Measurements from ENCODE around the gene NLGN1. TPM values are rescaled to one million over a fixed set of nuclear protein-coding genes. Genes with fewer than 3 reads are reported as not detected.

Gene NLGN1
- total RNA-seq, 1 donor from 2014 or later, result 5.7 TPM

DNA sequence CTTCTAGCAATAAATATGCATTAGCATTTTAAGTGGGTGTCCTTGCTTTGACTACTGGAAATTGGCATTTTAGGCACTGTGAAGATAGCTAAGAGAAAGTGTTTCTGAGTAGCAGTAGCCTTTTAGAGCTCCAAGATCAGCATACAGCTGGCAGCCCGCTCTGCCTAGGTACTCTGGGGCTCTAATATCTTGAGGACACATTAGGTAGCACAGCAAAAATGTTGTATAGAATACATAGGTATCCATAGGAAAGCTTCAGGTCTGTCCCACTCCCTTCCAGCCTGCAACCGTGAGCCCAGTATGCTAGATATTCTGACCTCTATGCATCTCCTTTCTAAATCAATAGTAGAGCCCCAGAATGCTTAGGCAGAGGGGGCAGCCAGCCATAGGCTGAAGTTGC is 670.5 kb downstream of the NLGN1 start:
- H3K27ac ChIP-seq (ENCODE audit: low read depth, low read length), result no peak overlapping the region
- H3K27me3 ChIP-seq (ENCODE audit: control insufficient read depth in 3 of 3, insufficient read depth in 3 of 3, low read length in 3 of 3), result no peaks in the 10 kb centered on the region
- H3K36me3 ChIP-seq (ENCODE audit: control insufficient read depth in 3 of 3, insufficient read depth in 3 of 3, low read length in 3 of 3), result no peaks in the 10 kb centered on the region
- H3K4me3 ChIP-seq (ENCODE audit: low read length in 3 of 3), result no peak overlapping the region
- no peak overlapping the region for H3K9ac ChIP-seq (ENCODE audit: low read depth in 1 of 3, low read length in 3 of 3)
- no peaks in the 10 kb centered on the region for H3K9me3 ChIP-seq (ENCODE audit: control insufficient read depth in 3 of 3, low read length in 3 of 3)
- H3K4me1 ChIP-seq (ENCODE audit: control insufficient read depth in 3 of 3, insufficient read depth in 3 of 3, low read length in 3 of 3), result no peaks in the 10 kb centered on the region

DNA sequence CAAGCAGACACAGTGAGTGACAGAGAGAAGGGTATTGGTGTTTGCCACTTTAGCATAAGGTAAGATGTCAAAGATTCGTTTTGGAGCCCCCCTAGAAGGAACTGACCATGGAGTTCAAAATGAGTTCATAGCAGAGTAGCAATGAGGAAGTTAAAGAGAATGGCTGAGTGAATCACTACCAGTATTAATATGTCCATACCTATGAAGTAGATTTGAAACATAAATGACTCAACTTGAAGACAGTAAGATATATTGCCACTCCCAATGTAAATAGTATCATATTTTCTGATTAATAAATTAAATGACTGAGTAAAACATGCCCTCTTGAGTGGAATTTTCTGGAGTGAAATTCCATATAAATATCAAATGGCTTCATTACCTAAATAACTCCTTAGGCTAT is 675.1 kb downstream of the NLGN1 start:
- Histone ChIP-seq H3K9ac (ENCODE audit: low read depth in 1 of 3, low read length in 3 of 3) (no peak overlapping the region), H3K4me3 (ENCODE audit: low read length in 3 of 3) (no peak overlapping the region), H3K27ac (ENCODE audit: low read depth, low read length) (no peak overlapping the region), H3K27me3 (ENCODE audit: control insufficient read depth in 3 of 3, insufficient read depth in 3 of 3, low read length in 3 of 3) (no peaks in the 10 kb centered on the region), H3K9me3 (ENCODE audit: control insufficient read depth in 3 of 3, low read length in 3 of 3) (no peaks in the 10 kb centered on the region), H3K4me1 (ENCODE audit: control insufficient read depth in 3 of 3, insufficient read depth in 3 of 3, low read length in 3 of 3) (no peaks in the 10 kb centered on the region), H3K36me3 (ENCODE audit: control insufficient read depth in 3 of 3, insufficient read depth in 3 of 3, low read length in 3 of 3) (no peaks in the 10 kb centered on the region)

DNA sequence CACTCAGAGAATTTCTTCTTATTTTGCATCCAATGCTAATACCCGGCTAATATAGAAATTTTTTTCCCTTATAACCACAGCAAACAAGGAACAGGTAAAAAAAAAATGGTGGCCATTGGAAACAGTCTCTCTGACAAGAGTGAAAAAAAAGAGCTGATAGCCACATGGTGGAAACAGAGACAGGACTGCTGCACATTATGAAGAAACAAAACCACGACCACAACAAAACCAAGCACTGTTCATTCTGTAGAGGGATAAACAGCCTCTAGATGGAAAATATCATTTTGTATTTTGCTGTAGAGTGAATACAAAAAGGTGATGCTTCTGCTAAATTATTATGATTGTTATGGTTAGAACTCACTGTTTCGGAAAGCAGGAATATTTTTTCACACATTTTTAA is 686.2 kb downstream of the NLGN1 start:
- H3K4me1 ChIP-seq (ENCODE audit: control insufficient read depth in 3 of 3, insufficient read depth in 3 of 3, low read length in 3 of 3), result no peaks in the 10 kb centered on the region
- H3K36me3 ChIP-seq (ENCODE audit: control insufficient read depth in 3 of 3, insufficient read depth in 3 of 3, low read length in 3 of 3), result no peaks in the 10 kb centered on the region
- no peak overlapping the region for H3K4me3 ChIP-seq (ENCODE audit: low read length in 3 of 3)
- H3K27ac ChIP-seq (ENCODE audit: low read depth, low read length), result no peak overlapping the region
- no peaks in the 10 kb centered on the region for H3K27me3 ChIP-seq (ENCODE audit: control insufficient read depth in 3 of 3, insufficient read depth in 3 of 3, low read length in 3 of 3)
- H3K9me3 ChIP-seq (ENCODE audit: control insufficient read depth in 3 of 3, low read length in 3 of 3), result no peaks in the 10 kb centered on the region
- H3K9ac ChIP-seq (ENCODE audit: low read depth in 1 of 3, low read length in 3 of 3), result no peak overlapping the region

DNA sequence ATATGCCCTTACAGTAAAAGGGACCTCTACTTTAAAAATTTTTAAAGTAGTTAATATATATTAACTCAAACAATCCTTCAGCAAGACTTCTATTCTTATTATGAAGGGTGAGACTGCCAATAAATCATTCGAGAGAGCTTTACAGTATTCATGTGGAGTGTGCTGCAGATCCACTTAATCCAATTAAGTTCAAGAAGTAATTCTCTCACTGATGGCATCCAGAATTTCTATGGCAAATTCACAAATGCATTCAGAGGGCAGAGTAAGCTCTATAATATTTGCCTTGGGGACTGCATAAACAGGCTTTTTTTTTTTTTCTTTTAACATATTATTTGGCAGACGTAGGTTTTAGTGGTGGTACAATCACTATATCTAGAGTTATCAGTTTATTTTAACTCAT is 692.0 kb downstream of the NLGN1 start:
- Histone ChIP-seq H3K9ac (ENCODE audit: low read depth in 1 of 3, low read length in 3 of 3) (no peak overlapping the region), H3K36me3 (ENCODE audit: control insufficient read depth in 3 of 3, insufficient read depth in 3 of 3, low read length in 3 of 3) (no peaks in the 10 kb centered on the region), H3K4me3 (ENCODE audit: low read length in 3 of 3) (no peak overlapping the region), H3K27ac (ENCODE audit: low read depth, low read length) (no peak overlapping the region), H3K4me1 (ENCODE audit: control insufficient read depth in 3 of 3, insufficient read depth in 3 of 3, low read length in 3 of 3) (no peaks in the 10 kb centered on the region), H3K27me3 (ENCODE audit: control insufficient read depth in 3 of 3, insufficient read depth in 3 of 3, low read length in 3 of 3) (no peaks in the 10 kb centered on the region), H3K9me3 (ENCODE audit: control insufficient read depth in 3 of 3, low read length in 3 of 3) (no peaks in the 10 kb centered on the region)

DNA sequence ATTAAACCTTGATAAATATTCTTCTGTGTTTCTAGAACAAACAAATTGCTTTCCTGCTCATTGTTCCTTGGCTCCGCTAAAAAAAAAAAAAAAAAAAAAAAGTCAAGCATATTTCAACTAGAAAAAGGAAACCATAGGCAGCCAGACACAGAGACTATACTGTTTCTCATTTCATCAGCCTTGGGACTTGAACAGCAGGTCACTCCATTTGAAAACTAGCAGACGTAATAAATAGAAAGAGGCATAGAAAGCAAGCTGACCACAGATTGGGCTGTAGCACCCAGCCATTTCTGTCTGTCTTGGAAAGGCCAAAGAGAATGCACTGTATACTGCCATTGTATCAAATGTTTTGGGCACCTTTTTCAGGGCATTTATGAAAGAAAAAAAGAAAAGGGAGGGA is 697.1 kb downstream of the NLGN1 start:
- Histone ChIP-seq H3K27ac (ENCODE audit: low read depth, low read length) (no peak overlapping the region), H3K4me3 (ENCODE audit: low read length in 3 of 3) (no peak overlapping the region), H3K36me3 (ENCODE audit: control insufficient read depth in 3 of 3, insufficient read depth in 3 of 3, low read length in 3 of 3) (no peaks in the 10 kb centered on the region), H3K9ac (ENCODE audit: low read depth in 1 of 3, low read length in 3 of 3) (no peak overlapping the region), H3K9me3 (ENCODE audit: control insufficient read depth in 3 of 3, low read length in 3 of 3) (no peaks in the 10 kb centered on the region), H3K4me1 (ENCODE audit: control insufficient read depth in 3 of 3, insufficient read depth in 3 of 3, low read length in 3 of 3) (no peaks in the 10 kb centered on the region), H3K27me3 (ENCODE audit: control insufficient read depth in 3 of 3, insufficient read depth in 3 of 3, low read length in 3 of 3) (no peaks in the 10 kb centered on the region)

DNA sequence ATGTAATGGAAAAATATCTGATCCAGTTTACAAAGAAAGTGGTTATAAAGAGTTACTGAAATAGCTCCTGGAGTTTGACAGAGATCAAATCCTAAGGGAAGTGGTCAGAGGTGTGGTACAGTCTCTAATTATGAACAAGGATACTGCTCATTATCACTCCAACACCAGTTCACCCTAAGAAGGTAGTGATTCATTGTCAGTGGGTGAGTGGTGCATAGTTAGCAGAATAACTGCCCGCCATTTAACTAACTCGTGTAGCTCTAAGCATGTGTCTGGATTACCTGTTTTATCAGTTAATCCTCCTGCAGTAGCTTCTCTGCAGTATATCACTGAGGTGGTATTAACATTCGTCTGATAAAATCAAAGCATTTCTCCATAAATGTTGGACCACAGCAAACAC is 700.1 kb downstream of the NLGN1 start:
- H3K4me1 ChIP-seq (ENCODE audit: control insufficient read depth in 3 of 3, insufficient read depth in 3 of 3, low read length in 3 of 3), result no peaks in the 10 kb centered on the region

DNA sequence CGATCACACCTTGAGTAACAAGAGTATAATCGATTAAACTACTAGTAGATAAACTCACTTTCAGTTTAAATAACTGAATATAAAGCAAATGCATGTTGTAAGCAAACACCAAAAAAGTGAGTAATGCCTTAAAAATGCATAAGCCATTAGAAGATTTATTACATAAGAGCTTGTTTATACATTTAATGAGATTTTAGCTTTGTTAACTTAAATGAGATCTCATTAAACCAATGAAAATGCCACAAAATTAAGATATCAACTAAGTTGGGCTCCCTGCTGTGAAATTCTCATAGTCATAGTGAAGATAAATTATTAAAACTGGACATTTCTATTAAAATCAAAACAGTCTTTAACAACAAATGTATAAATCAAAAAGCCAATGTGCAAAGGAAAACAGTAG is 701.2 kb downstream of the NLGN1 start:
- no peaks in the 10 kb centered on the region for H3K36me3 ChIP-seq (ENCODE audit: control insufficient read depth in 3 of 3, insufficient read depth in 3 of 3, low read length in 3 of 3)
- H3K4me3 ChIP-seq (ENCODE audit: low read length in 3 of 3), result no peak overlapping the region
- H3K9me3 ChIP-seq (ENCODE audit: control insufficient read depth in 3 of 3, low read length in 3 of 3), result no peaks in the 10 kb centered on the region
- H3K27ac ChIP-seq (ENCODE audit: low read depth, low read length), result no peak overlapping the region
- no peaks in the 10 kb centered on the region for H3K4me1 ChIP-seq (ENCODE audit: control insufficient read depth in 3 of 3, insufficient read depth in 3 of 3, low read length in 3 of 3)
- no peaks in the 10 kb centered on the region for H3K27me3 ChIP-seq (ENCODE audit: control insufficient read depth in 3 of 3, insufficient read depth in 3 of 3, low read length in 3 of 3)
- H3K9ac ChIP-seq (ENCODE audit: low read depth in 1 of 3, low read length in 3 of 3), result no peak overlapping the region

More for the DNA sequence above, 700.1 kb downstream of the NLGN1 start:
- no peaks in the 10 kb centered on the region for H3K36me3 ChIP-seq (ENCODE audit: control insufficient read depth in 3 of 3, insufficient read depth in 3 of 3, low read length in 3 of 3)
- no peaks in the 10 kb centered on the region for H3K9me3 ChIP-seq (ENCODE audit: control insufficient read depth in 3 of 3, low read length in 3 of 3)
- H3K27me3 ChIP-seq (ENCODE audit: control insufficient read depth in 3 of 3, insufficient read depth in 3 of 3, low read length in 3 of 3), result no peaks in the 10 kb centered on the region
- H3K9ac ChIP-seq (ENCODE audit: low read depth in 1 of 3, low read length in 3 of 3), result no peak overlapping the region
- H3K4me3 ChIP-seq (ENCODE audit: low read length in 3 of 3), result no peak overlapping the region
- no peak overlapping the region for H3K27ac ChIP-seq (ENCODE audit: low read depth, low read length)

DNA sequence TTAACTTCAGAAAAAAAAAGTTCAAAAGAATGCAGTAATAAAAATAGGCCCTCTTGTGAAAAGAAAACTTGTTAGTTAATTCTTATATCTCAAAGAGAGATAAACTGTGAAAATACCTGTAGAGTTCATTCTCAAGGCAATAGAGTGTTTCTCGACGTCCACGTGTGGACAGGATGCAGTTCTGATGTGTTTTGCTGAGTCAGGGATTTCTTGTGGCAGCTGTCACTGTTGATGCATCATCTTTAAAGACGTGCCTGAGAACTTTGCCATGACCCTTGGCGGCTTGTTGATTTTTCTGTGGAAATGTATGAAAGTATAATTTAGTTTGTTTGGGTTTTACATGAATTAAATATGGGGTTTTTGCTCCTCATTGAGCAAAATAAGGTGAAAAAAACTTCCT is 702.2 kb downstream of the NLGN1 start:
- H3K4me3 ChIP-seq (ENCODE audit: low read length in 3 of 3), result no peak overlapping the region
- H3K27ac ChIP-seq (ENCODE audit: low read depth, low read length), result no peak overlapping the region
- no peaks in the 10 kb centered on the region for H3K4me1 ChIP-seq (ENCODE audit: control insufficient read depth in 3 of 3, insufficient read depth in 3 of 3, low read length in 3 of 3)
- H3K9ac ChIP-seq (ENCODE audit: low read depth in 1 of 3, low read length in 3 of 3), result no peak overlapping the region
- H3K9me3 ChIP-seq (ENCODE audit: control insufficient read depth in 3 of 3, low read length in 3 of 3), result no peaks in the 10 kb centered on the region
- no peaks in the 10 kb centered on the region for H3K27me3 ChIP-seq (ENCODE audit: control insufficient read depth in 3 of 3, insufficient read depth in 3 of 3, low read length in 3 of 3)
- H3K36me3 ChIP-seq (ENCODE audit: control insufficient read depth in 3 of 3, insufficient read depth in 3 of 3, low read length in 3 of 3), result no peaks in the 10 kb centered on the region

DNA sequence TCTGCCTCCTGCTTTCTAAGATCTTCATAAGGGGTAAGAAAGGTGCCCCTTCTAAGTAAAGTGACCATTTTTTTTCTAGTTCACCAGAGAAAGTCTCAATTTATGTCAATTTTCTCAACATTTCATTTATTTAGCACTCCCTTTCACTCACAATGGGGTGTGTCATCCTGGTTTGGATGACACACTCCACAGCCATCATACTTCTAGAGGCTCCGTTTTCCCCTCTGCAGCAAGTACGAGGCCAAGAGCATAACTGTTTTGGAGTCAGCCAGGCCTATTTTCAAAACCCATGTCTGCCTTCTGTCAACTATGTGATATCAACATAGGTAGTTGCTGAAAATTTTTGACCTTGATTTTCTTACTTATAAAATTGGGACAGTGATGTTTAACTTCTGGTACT is 703.2 kb downstream of the NLGN1 start:
- Histone ChIP-seq H3K4me1 (ENCODE audit: control insufficient read depth in 3 of 3, insufficient read depth in 3 of 3, low read length in 3 of 3) (no peaks in the 10 kb centered on the region), H3K9me3 (ENCODE audit: control insufficient read depth in 3 of 3, low read length in 3 of 3) (no peaks in the 10 kb centered on the region), H3K27me3 (ENCODE audit: control insufficient read depth in 3 of 3, insufficient read depth in 3 of 3, low read length in 3 of 3) (no peaks in the 10 kb centered on the region), H3K4me3 (ENCODE audit: low read length in 3 of 3) (no peak overlapping the region), H3K36me3 (ENCODE audit: control insufficient read depth in 3 of 3, insufficient read depth in 3 of 3, low read length in 3 of 3) (no peaks in the 10 kb centered on the region), H3K27ac (ENCODE audit: low read depth, low read length) (no peak overlapping the region), H3K9ac (ENCODE audit: low read depth in 1 of 3, low read length in 3 of 3) (no peak overlapping the region)

DNA sequence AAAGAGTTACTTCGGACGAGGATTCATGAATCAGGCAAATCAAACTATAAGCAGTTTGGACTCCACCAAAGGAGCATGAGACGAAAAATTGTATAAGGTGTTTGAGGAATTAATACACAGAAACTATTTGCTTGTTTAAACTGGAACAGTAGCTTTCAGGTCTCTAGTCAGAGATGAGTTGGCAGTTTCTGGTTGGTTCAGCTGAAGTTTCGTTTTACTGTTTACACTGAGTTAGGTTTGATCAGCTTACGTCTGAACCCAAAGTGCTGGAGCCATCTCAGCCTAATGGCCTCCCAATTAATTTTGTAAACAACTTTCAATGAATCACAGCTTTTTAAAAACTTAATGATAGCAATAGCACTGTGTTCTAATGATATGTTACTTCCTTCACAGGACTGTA is 703.7 kb downstream of the NLGN1 start:
- no peak overlapping the region for H3K9ac ChIP-seq (ENCODE audit: low read depth in 1 of 3, low read length in 3 of 3)
- H3K9me3 ChIP-seq (ENCODE audit: control insufficient read depth in 3 of 3, low read length in 3 of 3), result no peaks in the 10 kb centered on the region
- H3K27ac ChIP-seq (ENCODE audit: low read depth, low read length), result no peak overlapping the region
- H3K4me3 ChIP-seq (ENCODE audit: low read length in 3 of 3), result no peak overlapping the region
- no peaks in the 10 kb centered on the region for H3K36me3 ChIP-seq (ENCODE audit: control insufficient read depth in 3 of 3, insufficient read depth in 3 of 3, low read length in 3 of 3)
- no peaks in the 10 kb centered on the region for H3K4me1 ChIP-seq (ENCODE audit: control insufficient read depth in 3 of 3, insufficient read depth in 3 of 3, low read length in 3 of 3)
- H3K27me3 ChIP-seq (ENCODE audit: control insufficient read depth in 3 of 3, insufficient read depth in 3 of 3, low read length in 3 of 3), result no peaks in the 10 kb centered on the region

DNA sequence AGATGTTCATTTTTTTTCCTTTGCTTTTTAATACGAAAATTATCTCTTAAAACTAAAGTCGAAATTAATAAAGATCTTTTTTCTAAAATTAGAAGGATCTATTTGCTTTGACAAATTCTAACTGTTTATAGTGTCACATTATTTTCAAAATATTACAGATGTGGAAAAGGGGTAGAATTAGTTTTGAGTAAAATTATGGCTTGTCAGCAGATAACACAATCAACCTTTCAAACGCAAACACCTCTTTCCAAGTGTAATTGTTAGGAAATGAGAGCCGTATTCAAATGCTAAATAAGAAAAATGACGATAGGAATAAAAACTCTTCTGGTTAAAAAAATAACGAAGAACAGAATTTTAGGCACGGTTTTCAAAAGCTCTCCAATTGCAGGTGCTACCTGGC is 704.7 kb downstream of the NLGN1 start:
- H3K27ac ChIP-seq (ENCODE audit: low read depth, low read length), result no peak overlapping the region
- no peaks in the 10 kb centered on the region for H3K4me1 ChIP-seq (ENCODE audit: control insufficient read depth in 3 of 3, insufficient read depth in 3 of 3, low read length in 3 of 3)
- no peaks in the 10 kb centered on the region for H3K36me3 ChIP-seq (ENCODE audit: control insufficient read depth in 3 of 3, insufficient read depth in 3 of 3, low read length in 3 of 3)
- no peaks in the 10 kb centered on the region for H3K9me3 ChIP-seq (ENCODE audit: control insufficient read depth in 3 of 3, low read length in 3 of 3)
- no peaks in the 10 kb centered on the region for H3K27me3 ChIP-seq (ENCODE audit: control insufficient read depth in 3 of 3, insufficient read depth in 3 of 3, low read length in 3 of 3)
- no peak overlapping the region for H3K9ac ChIP-seq (ENCODE audit: low read depth in 1 of 3, low read length in 3 of 3)
- no peak overlapping the region for H3K4me3 ChIP-seq (ENCODE audit: low read length in 3 of 3)
